ENCODE measurements around the gene NPLOC4.

NPLOC4 gene

DNA sequence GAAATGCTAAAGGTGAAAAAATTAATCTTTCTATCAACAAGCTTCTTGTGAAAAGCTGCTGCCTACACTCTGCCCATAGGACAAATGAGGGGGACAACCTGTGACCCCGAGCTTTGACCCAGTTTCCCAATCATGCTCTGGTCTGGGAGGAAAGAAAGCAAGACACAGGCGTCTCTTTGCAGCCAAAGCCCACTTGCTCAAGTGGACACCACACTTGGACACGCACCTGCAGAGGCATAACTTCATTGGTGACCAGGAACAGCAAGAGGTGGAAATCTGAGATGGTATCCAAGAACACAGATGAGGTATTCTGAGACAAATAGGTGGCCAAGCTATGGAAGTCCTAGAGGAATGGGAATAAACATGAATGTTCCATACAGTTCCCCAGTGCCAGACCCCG, 69.7 kb downstream of the NPLOC4 start:
- no peak for TF ChIP-seq FOXP2 (optimal IDR thresholded peaks at IDR 0.05; ENCODE audit: borderline replicate concordance, extremely low read depth, extremely low read length, insufficient read depth)
- no peak for TF ChIP-seq REST (IDR thresholded peaks at IDR 0.05; ENCODE audit: insufficient read depth in 1 of 2, low read depth in 2 of 2, low read length in 2 of 2)
- no peak for TF ChIP-seq TAF1 (IDR thresholded peaks at IDR 0.05; ENCODE audit: borderline replicate concordance, insufficient read depth, low read length)
- no peak for TF ChIP-seq POLR2AphosphoS5 (IDR thresholded peaks at IDR 0.05; ENCODE audit: low read depth, low read length)
- TF ChIP-seq SIN3A (IDR thresholded peaks at IDR 0.05; ENCODE audit: borderline replicate concordance, insufficient read depth, low read length) = no peak

DNA sequence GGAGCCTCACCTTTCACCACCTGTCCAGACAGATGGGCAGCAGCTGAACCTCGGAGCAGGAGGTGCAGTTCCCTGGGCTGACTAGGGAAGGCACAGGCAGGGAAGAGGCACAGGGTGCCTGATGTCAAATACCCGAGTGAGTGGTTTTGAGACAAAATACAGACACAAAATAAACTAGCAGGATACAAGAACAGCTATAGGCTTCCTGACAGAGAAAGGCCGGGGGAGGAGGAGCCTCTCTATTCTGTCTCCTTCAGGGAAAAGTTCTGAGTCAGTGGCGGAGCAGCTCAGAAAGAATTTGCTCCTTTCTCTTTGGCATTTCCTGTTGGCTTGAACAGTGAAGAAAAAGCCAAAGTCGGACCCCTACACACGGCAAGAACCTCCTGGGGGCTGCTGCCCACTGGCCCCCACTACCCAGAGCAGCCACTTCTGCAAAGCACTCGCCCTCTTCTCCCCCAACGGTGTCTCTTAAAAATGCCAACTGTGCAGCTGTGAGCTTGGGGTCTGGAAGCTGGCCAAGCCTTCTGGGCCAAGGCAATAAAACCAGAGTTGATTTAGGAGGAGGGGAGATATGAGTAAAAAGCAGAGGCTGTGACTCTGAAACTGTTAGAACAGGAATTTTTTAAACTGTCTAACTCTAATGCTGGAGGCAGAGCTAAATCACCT, 70.3 kb downstream of the NPLOC4 start:
- TF ChIP-seq SIN3A (IDR thresholded peaks at IDR 0.05; ENCODE audit: borderline replicate concordance, insufficient read depth, low read length) (no peak; the same call in 1 of the 2 replicates), REST (IDR thresholded peaks at IDR 0.05; ENCODE audit: insufficient read depth in 1 of 2, low read depth in 2 of 2, low read length in 2 of 2) (0 out of 4 replicates have a peak, but pooled peaks of 1 of the 2 experiments have one; percentile 4), POLR2AphosphoS5 (IDR thresholded peaks at IDR 0.05; ENCODE audit: low read depth, low read length) (no peak)

DNA sequence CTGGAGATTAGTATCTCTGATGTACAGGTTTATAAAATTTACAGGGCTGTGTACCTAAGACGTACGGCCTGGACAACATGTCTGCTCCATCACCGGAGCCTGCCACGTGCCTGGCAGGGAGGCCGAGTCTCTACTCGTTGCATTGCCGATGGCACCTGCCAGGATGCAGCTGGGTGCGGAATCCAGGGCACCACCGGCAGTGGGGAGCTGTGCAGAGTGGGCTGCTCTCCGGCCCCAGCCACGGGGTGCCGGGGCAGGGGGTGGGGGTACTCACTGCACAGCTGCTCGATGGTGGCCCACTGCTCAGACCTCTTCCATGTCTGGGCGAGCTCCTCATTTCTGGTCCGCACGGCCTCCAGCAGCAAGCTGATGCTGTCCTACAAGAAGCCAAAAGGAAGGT, 71.7 kb downstream of the NPLOC4 start:
- TF ChIP-seq TAF1 (IDR thresholded peaks at IDR 0.05; ENCODE audit: borderline replicate concordance, insufficient read depth, low read length) (no peak), POLR2AphosphoS5 (IDR thresholded peaks at IDR 0.05; ENCODE audit: low read depth, low read length) (no peak), FOXP2 (optimal IDR thresholded peaks at IDR 0.05; ENCODE audit: borderline replicate concordance, extremely low read depth, extremely low read length, insufficient read depth) (no peak), REST (IDR thresholded peaks at IDR 0.05; ENCODE audit: insufficient read depth in 1 of 2, low read depth in 2 of 2, low read length in 2 of 2) (no peak), SIN3A (IDR thresholded peaks at IDR 0.05; ENCODE audit: borderline replicate concordance, insufficient read depth, low read length) (no peak)

DNA sequence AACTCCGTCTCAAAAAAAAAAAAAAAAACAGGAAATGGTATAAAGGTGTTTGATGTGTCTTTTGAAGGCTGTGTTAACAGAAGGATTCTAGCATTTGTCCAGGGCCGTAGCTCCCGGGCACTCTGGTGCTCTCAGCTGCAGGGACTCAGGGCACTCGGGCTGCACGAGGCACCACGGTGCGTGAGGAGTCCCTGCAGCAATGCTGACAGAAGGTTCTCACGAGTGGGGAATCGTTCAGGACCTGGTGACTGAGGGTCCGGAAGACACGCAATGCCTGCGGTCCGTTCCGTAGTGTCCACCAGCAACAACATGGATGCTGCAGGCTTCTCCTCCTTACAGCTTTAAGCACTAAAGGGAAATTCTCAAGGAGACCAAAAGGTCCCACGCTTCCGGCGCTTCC, 72.1 kb downstream of the NPLOC4 start:
- TF ChIP-seq SIN3A (IDR thresholded peaks at IDR 0.05; ENCODE audit: borderline replicate concordance, insufficient read depth, low read length) (no peak), POLR2AphosphoS5 (IDR thresholded peaks at IDR 0.05; ENCODE audit: low read depth, low read length) (no peak), REST (IDR thresholded peaks at IDR 0.05; ENCODE audit: insufficient read depth in 1 of 2, low read depth in 2 of 2, low read length in 2 of 2) (no peak), FOXP2 (optimal IDR thresholded peaks at IDR 0.05; ENCODE audit: borderline replicate concordance, extremely low read depth, extremely low read length, insufficient read depth) (no peak), TAF1 (IDR thresholded peaks at IDR 0.05; ENCODE audit: borderline replicate concordance, insufficient read depth, low read length) (no peak)
